ENCODE measurements around the gene TMEM132A. TPM values are rescaled to one million over a fixed set of nuclear protein-coding genes. Genes with fewer than 3 reads are reported as not detected.

The TMEM132A gene
- total and polyA plus RNA-seq, 8 donors = 3.1 to 36.7 (median 4.8) TPM

Other genes starting within 250 kb of the TMEM132A start
- 1 to 10 TPM in 4 of 6 donors, under 1 TPM in 2; 0.56 to 2.9 (median 1.7) TPM for gene MS4A8, start 224.8 kb upstream of the TMEM132A start, total RNA-seq
- 1 to 10 TPM in 1 of 2 donors, under 1 TPM in 1; 0.91 to 4.2 TPM for gene MS4A8, start 224.8 kb upstream of the TMEM132A start, polyA plus RNA-seq
- gene MS4A18, start 199.7 kb upstream of the TMEM132A start, total RNA-seq = not detected
- gene MS4A18, start 199.7 kb upstream of the TMEM132A start, polyA plus RNA-seq = not detected
- gene MS4A15, start 167.6 kb upstream of the TMEM132A start, total RNA-seq = under 1 TPM in 1 of 6 donors, not detected in 5; 0.09 TPM
- gene MS4A15, start 167.6 kb upstream of the TMEM132A start, polyA plus RNA-seq = not detected
- gene MS4A10, start 139.1 kb upstream of the TMEM132A start, total RNA-seq = not detected
- gene MS4A10, start 139.1 kb upstream of the TMEM132A start, polyA plus RNA-seq = not detected
- gene CCDC86, start 82.3 kb upstream of the TMEM132A start, total RNA-seq = 10 to 100 TPM in 4 of 6 donors, 1 to 10 TPM in 2; 6.3 to 16.9 (median 11.0) TPM
- 10 to 100 TPM; 10.5 to 20.8 TPM for gene CCDC86, start 82.3 kb upstream of the TMEM132A start, polyA plus RNA-seq
- gene PTGDR2, start 68.5 kb upstream of the TMEM132A start, total RNA-seq = under 1 TPM; 0.09 to 0.67 (median 0.28) TPM
- 1 to 10 TPM; 1.4 to 5.7 TPM for gene PTGDR2, start 68.5 kb upstream of the TMEM132A start, polyA plus RNA-seq
- not detected for gene ZP1, start 56.9 kb upstream of the TMEM132A start, total RNA-seq
- gene ZP1, start 56.9 kb upstream of the TMEM132A start, polyA plus RNA-seq = 1 to 10 TPM in 1 of 2 donors, under 1 TPM in 1; 0.34 to 1.5 TPM
- 10 to 100 TPM; 33.9 to 50.1 (median 45.5) TPM for gene PRPF19, start 17.9 kb upstream of the TMEM132A start, total RNA-seq
- gene PRPF19, start 17.9 kb upstream of the TMEM132A start, polyA plus RNA-seq = 10 to 100 TPM; 44.2 to 50.1 TPM
- 10 to 100 TPM; 35.1 to 51.9 (median 40.0) TPM for gene TMEM109, start 10.3 kb upstream of the TMEM132A start, total RNA-seq
- 10 to 100 TPM; 28.2 to 53.0 TPM for gene TMEM109, start 10.3 kb upstream of the TMEM132A start, polyA plus RNA-seq
- 10 to 100 TPM in 2 of 6 donors, 1 to 10 TPM in 4; 2.0 to 25.3 (median 4.5) TPM for gene SLC15A3, start 27.7 kb downstream of the TMEM132A start, total RNA-seq
- 1 to 10 TPM; 5.8 to 7.7 TPM for gene SLC15A3, start 27.7 kb downstream of the TMEM132A start, polyA plus RNA-seq
- gene CD6, start 47.2 kb downstream of the TMEM132A start, total RNA-seq = 1 to 10 TPM in 4 of 6 donors, under 1 TPM in 2; 0.23 to 2.3 (median 1.2) TPM
- gene CD6, start 47.2 kb downstream of the TMEM132A start, polyA plus RNA-seq = under 1 TPM; 0.65 to 0.96 TPM
- gene CD5, start 178.0 kb downstream of the TMEM132A start, total RNA-seq = 1 to 10 TPM in 1 of 6 donors, under 1 TPM in 5; 0.08 to 1.1 (median 0.30) TPM
- under 1 TPM; 0.23 to 0.31 TPM for gene CD5, start 178.0 kb downstream of the TMEM132A start, polyA plus RNA-seq
- gene VPS37C, start 237.0 kb downstream of the TMEM132A start, total RNA-seq = 10 to 100 TPM; 12.1 to 25.7 (median 17.5) TPM
- 10 to 100 TPM; 15.0 to 16.3 TPM for gene VPS37C, start 237.0 kb downstream of the TMEM132A start, polyA plus RNA-seq

All from pancreas (tissue), 8 donors.